Panc1 (cell line): ENCODE data around the gene DCAF10. TPM values are rescaled to one million over a fixed set of nuclear protein-coding genes. Genes with fewer than 3 reads are reported as not detected.

Experiments used
- ATAC-seq: fragments of 200-7000 bp; cut with Tn5 transposase; 2 replicates; pipeline ENCODE4 v1.9.1; 2020; ENCODE audit warnings: mild to moderate bottlenecking, moderate library complexity
- BruUV-seq: library from RNA; stranded (reverse); fragments of 400-500 nt; replicated peaks from 2 replicates; lab custom pipeline; 2021; lab: Mats Ljungman, UMichigan
- CTCF ChIA-PET: fragments of 300-600 bp; sonication (Branson Sonifier 250); formaldehyde crosslinking; loops from one replicate; lab custom pipeline; 2022; ENCODE audit warnings: antibody characterized with exemption; lab: Charles Lee
- POLR2A ChIA-PET: fragments of 300-600 bp; sonication (Branson Sonifier 250); formaldehyde crosslinking; loops from one replicate; lab custom pipeline; 2022; ENCODE audit warnings: antibody characterized with exemption; lab: Charles Lee
- DNase-seq: peaks from one replicate; pipeline ENCODE4 v3.0.0-alpha.2; 2010; ENCODE audit warnings: low read depth, low spot score
- H3K27ac ChIP-seq: 2 replicates; pipeline ENCODE4 v1.5.1; 2011; ENCODE audit warnings: mild to moderate bottlenecking, low read length, inconsistent platforms
- H3K27me3 ChIP-seq: fragments of 200-500 bp; sonication (Bioruptor generic); 2 replicates; pipeline ENCODE4 v1.6.0; 2014; ENCODE audit warnings: low read length, inconsistent platforms; ENCODE audit not compliant: control insufficient read depth, insufficient read depth
- H3K36me3 ChIP-seq: fragments of 200-500 bp; sonication (Bioruptor generic); 2 replicates; pipeline ENCODE4 v1.5.1; 2014; ENCODE audit warnings: inconsistent platforms, mild to moderate bottlenecking, low read length, moderate library complexity; ENCODE audit not compliant: control insufficient read depth, insufficient read depth
- H3K4me1 ChIP-seq: 2 replicates; pipeline ENCODE4 v1.5.1; 2011; ENCODE audit warnings: inconsistent platforms, mild to moderate bottlenecking, low read length, moderate library complexity; ENCODE audit not compliant: control insufficient read depth, insufficient read depth
- H3K4me3 ChIP-seq, 2 experiments: 2 replicates each; pipeline ENCODE4 v1.5.1; 2011 to 2012; ENCODE audit warnings: low read depth in 2 of 2, low read length in 2 of 2, mild to moderate bottlenecking in 2 of 2, inconsistent platforms in 1 of 2, moderate library complexity in 1 of 2
- H3K9me3 ChIP-seq: fragments of 200-500 bp; sonication (Bioruptor generic); 2 replicates; pipeline ENCODE4 v1.5.1; 2014; ENCODE audit warnings: low read depth, mild to moderate bottlenecking, inconsistent platforms, low read length, moderate library complexity; ENCODE audit not compliant: control insufficient read depth, insufficient read depth
- CTCF ChIP-seq: fragments of 450-650 bp; IDR thresholded peaks from 2 replicates; pipeline ENCODE4 v1.5.1; 2017; ENCODE audit warnings: mild to moderate bottlenecking
- POLR2AphosphoS5 ChIP-seq: IDR thresholded peaks from 2 replicates; pipeline ENCODE4 v1.6.1; 2012; ENCODE audit warnings: mild to moderate bottlenecking, low read depth, low read length, moderate library complexity
- REST ChIP-seq, 2 experiments: IDR thresholded peaks; 2 replicates each; pipeline ENCODE4 v1.6.1; 2011 to 2012; ENCODE audit warnings: low read depth in 2 of 2, control low read depth in 1 of 2, low read length in 1 of 2, mild to moderate bottlenecking in 1 of 2, moderate library complexity in 1 of 2; ENCODE audit not compliant: insufficient read depth in 1 of 2
- SIN3A ChIP-seq: IDR thresholded peaks from 2 replicates; pipeline ENCODE4 v1.6.1; 2012; ENCODE audit warnings: low read depth, mild to moderate bottlenecking, low read length, moderate library complexity, borderline replicate concordance; ENCODE audit not compliant: insufficient read depth
- TCF7L2 ChIP-seq: IDR thresholded peaks from 2 replicates; pipeline ENCODE4 v1.6.1; 2011; ENCODE audit warnings: mild to moderate bottlenecking, low read depth, low read length, inconsistent platforms
- in situ Hi-C: cut with HindIII; loops from 2 replicates; pipeline ENCODE4 v1.10.0; 2016; ENCODE audit warnings: low sequenced_read_pairs, low pct_unique_long_range_greater_than_20kb
- intact Hi-C: fragments of 100-400 bp; cut with micrococcal nuclease; formaldehyde crosslinking; loops from one replicate; pipeline ENCODE4 v1.10.0; 2022; ENCODE audit not compliant: unreplicated experiment
- total RNA-seq: library from RNA; stranded (reverse); gene quantifications from one replicate; pipeline ENCODE4 v1.2.1, GENCODE V29; 2021; ENCODE audit not compliant: unreplicated experiment

Gene DCAF10
- total RNA-seq, 1 experiment from 2014 or later, result 18.5 TPM

- H3K27ac ChIP-seq, result no peak overlapping the region
- no peaks in the 10 kb centered on the region for H3K4me1 ChIP-seq
- intact Hi-C loops, result no loop called here
- DNase-seq (no peak), ATAC-seq (no peak)
- no peaks in the 10 kb centered on the region; the same call in 1 of the 2 replicates for H3K36me3 ChIP-seq
- H3K27me3 ChIP-seq, result no peaks in the 10 kb centered on the region
- in situ Hi-C loops, result no loop called here
- TF ChIP-seq TCF7L2, result no peak
- ChIA-PET CTCF (no interaction called here), POLR2A (no interaction called here)
- no TSS peak for BruUV-seq
- H3K4me3 ChIP-seq, result no peak overlapping the region
- no peaks in the 10 kb centered on the region for H3K9me3 ChIP-seq
These were observed 10.5 kb upstream of the DCAF10 start for GRCh38 chr9:37790096-37790495.

GRCh38 chr9:37792122-37792521 lies 8.5 kb upstream of the DCAF10 start:
- BruUV-seq, result no TSS peak
- ChIA-PET POLR2A (no interaction called here), CTCF (interaction anchor here (0.6 kb wide), 1 partner anchor 199 kb away, joined by 3 read pairs; no protein-coding TSS in a partner anchor)
- no peak for DNase-seq
- Histone ChIP-seq H3K9me3 (no peaks in the 10 kb centered on the region), H3K4me1 (no peaks in the 10 kb centered on the region), H3K36me3 (no peaks in the 10 kb centered on the region; the same call in 1 of the 2 replicates), H3K27ac (no peak overlapping the region), H3K27me3 (no peaks in the 10 kb centered on the region), H3K4me3 (no peak overlapping the region)
- ATAC-seq, result no peak
- intact Hi-C loops, result no loop called here
- no peak for TF ChIP-seq REST (IDR thresholded peaks at IDR 0.05; ENCODE audit: insufficient read depth in 1 of 2, low read depth in 2 of 2, low read length in 1 of 2)
- no peak for TF ChIP-seq SIN3A
- no peak for TF ChIP-seq TCF7L2
- no peak for TF ChIP-seq CTCF
- TF ChIP-seq POLR2AphosphoS5, result no peak
- in situ Hi-C loops, result no loop called here

GRCh38 chr9:37796232-37796631 lies 4.4 kb upstream of the DCAF10 start:
- CTCF ChIA-PET, result no interaction called here
- H3K27ac ChIP-seq, result no peak overlapping the region
- POLR2A ChIA-PET, result no interaction called here
- ATAC-seq (no peak), DNase-seq (no peak)
- H3K4me1 ChIP-seq, result no peaks in the 10 kb centered on the region
- in situ Hi-C loops (no loop called here), intact Hi-C loops (no loop called here)
- no peaks in the 10 kb centered on the region for H3K27me3 ChIP-seq
- BruUV-seq, result no TSS peak
- TF ChIP-seq REST (IDR thresholded peaks at IDR 0.05; ENCODE audit: insufficient read depth in 1 of 2, low read depth in 2 of 2, low read length in 1 of 2) (no peak), CTCF (no peak), SIN3A (no peak), TCF7L2 (no peak), POLR2AphosphoS5 (no peak)
- peaks cover 3% of the 10 kb centered on the region for H3K36me3 ChIP-seq
- no peak overlapping the region for H3K4me3 ChIP-seq
- no peaks in the 10 kb centered on the region for H3K9me3 ChIP-seq
